GM12874 (cell line): ENCODE results near the gene CLTB.

ENCODE experiments used
- TF ChIP-seq, protein P1 (sequence below): IDR thresholded peaks from 2 replicates; pipeline ENCODE4 v1.5.1; 2011; ENCODE audit warnings: low read depth, mild to moderate bottlenecking, control low read depth, low read length, moderate library complexity; ENCODE audit not compliant: insufficient read depth

The CLTB gene

GRCh38 chr5:176438959-176439757, 22.8 kb upstream of the CLTB start:
- TF ChIP-seq, protein P1, sequence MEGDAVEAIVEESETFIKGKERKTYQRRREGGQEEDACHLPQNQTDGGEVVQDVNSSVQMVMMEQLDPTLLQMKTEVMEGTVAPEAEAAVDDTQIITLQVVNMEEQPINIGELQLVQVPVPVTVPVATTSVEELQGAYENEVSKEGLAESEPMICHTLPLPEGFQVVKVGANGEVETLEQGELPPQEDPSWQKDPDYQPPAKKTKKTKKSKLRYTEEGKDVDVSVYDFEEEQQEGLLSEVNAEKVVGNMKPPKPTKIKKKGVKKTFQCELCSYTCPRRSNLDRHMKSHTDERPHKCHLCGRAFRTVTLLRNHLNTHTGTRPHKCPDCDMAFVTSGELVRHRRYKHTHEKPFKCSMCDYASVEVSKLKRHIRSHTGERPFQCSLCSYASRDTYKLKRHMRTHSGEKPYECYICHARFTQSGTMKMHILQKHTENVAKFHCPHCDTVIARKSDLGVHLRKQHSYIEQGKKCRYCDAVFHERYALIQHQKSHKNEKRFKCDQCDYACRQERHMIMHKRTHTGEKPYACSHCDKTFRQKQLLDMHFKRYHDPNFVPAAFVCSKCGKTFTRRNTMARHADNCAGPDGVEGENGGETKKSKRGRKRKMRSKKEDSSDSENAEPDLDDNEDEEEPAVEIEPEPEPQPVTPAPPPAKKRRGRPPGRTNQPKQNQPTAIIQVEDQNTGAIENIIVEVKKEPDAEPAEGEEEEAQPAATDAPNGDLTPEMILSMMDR = no peak

DNA sequence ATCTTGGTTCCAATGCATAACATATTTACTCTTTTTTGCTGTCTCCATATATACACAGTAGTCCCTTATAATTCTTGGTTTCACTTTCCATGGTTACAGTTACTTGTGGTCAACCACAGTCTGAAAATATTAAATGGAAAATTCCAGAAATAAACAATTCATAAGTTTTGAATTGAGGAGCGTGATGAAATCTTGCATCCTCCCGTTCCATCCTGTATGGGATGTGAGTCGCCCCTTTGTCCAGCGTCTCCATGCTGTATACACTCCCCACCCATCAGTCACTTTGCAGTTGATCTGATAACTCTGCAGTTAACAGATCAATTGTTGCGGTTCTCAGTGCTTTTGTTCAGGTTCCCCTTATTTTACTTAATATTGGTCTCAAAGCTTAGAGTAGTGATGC, 20.3 kb upstream of the CLTB start:
- TF ChIP-seq, protein P1 = no peak

- TF ChIP-seq, protein P1 = no peak
These were observed 16.4 kb upstream of the CLTB start for GRCh38 chr5:176432707-176433106.

DNA sequence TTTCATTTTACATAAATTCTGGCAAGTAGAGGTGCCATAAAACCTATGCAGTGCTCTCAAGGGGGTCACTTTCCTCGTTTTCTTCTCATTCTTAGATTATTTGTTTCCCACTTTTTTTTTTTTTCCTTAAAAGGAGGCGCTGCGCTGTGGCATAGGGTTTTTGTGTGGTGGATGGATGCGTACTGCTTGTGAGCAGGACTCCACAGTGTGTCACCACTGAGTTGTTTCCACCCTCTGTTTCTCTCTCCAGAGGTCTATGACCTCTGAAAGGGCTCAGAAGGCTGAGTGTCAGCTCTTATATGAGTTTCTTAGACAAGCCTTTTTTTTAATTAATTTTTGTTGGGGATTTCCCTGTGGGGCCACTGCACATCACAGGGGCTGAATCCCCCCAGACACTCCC, 13.6 kb upstream of the CLTB start:
- TF ChIP-seq, protein P1 = no peak

DNA sequence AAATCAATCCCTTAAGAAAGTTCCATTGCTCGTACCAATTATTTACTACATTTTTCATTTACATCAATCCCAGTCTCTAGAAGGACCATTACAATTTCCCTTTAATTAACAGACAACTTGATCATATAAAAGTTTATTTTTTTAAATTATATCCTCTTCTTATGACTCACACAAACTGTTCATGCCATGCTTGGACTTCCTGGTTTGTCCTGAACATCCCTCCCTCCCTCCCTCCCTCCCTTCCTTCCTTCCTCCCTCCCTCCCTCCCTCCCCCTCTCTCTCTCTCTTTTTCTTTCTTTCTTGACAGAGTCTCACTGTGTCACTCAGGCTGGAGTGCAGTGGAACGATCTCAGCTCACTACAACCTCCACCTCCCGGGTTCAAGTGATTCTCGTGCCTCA, 11.6 kb upstream of the CLTB start:
- TF ChIP-seq, protein P1 = no peak

DNA sequence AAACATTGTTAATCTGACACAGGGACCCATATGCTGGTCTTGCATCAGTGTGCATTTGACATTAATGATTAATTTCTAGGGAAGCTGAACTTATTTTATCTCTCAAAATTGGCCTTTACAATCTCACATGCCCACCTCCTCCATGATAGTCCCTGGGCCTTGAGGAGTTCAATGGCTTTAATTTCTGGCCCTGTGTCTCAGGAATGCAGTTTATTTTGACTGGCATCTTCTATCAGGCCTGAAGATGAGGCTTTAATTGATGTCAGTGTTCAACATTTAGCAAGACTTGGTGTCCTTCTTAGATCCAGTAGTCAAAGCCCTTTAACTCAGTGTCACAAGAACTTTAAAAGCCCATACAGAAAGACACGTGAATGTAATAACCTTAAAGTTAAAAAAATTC, 10.5 kb upstream of the CLTB start:
- TF ChIP-seq, protein P1 = no peak

- TF ChIP-seq, protein P1 = no peak
These were observed 9.5 kb upstream of the CLTB start for GRCh38 chr5:176425791-176426190.
